ENCODE measurements around the gene DACT1.

- TF ChIP-seq EHMT2 (IDR thresholded peaks at IDR 0.05; ENCODE audit: low read depth) (no peak), CTCF (IDR thresholded peaks at IDR 0.05) (no peak), HDAC2 (IDR thresholded peaks at IDR 0.05) (no peak), POLR2A (IDR thresholded peaks at IDR 0.05; ENCODE audit: low read length) (no peak), USF2 (IDR thresholded peaks at IDR 0.05) (no peak), JUNB (IDR thresholded peaks at IDR 0.05) (no peak), CEBPB (IDR thresholded peaks at IDR 0.05) (no peak), RARB (CRISPR knock-in tag; IDR thresholded peaks at IDR 0.05) (no peak), MYC (IDR thresholded peaks at IDR 0.05; ENCODE audit: borderline replicate concordance, low read length) (no peak), CHD2 (IDR thresholded peaks at IDR 0.05; ENCODE audit: low read length, partially characterized antibody) (no peak), NPAS2 (CRISPR knock-in tag; IDR thresholded peaks at IDR 0.05; ENCODE audit: borderline replicate concordance) (no peak), RFX5 (IDR thresholded peaks at IDR 0.05) (no peak)
- TF ChIP-seq, protein P1, sequence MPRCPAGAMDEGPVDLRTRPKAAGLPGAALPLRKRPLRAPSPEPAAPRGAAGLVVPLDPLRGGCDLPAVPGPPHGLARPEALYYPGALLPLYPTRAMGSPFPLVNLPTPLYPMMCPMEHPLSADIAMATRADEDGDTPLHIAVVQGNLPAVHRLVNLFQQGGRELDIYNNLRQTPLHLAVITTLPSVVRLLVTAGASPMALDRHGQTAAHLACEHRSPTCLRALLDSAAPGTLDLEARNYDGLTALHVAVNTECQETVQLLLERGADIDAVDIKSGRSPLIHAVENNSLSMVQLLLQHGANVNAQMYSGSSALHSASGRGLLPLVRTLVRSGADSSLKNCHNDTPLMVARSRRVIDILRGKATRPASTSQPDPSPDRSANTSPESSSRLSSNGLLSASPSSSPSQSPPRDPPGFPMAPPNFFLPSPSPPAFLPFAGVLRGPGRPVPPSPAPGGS (IDR thresholded peaks at IDR 0.05), result no peak
- TF ChIP-seq, protein P2, sequence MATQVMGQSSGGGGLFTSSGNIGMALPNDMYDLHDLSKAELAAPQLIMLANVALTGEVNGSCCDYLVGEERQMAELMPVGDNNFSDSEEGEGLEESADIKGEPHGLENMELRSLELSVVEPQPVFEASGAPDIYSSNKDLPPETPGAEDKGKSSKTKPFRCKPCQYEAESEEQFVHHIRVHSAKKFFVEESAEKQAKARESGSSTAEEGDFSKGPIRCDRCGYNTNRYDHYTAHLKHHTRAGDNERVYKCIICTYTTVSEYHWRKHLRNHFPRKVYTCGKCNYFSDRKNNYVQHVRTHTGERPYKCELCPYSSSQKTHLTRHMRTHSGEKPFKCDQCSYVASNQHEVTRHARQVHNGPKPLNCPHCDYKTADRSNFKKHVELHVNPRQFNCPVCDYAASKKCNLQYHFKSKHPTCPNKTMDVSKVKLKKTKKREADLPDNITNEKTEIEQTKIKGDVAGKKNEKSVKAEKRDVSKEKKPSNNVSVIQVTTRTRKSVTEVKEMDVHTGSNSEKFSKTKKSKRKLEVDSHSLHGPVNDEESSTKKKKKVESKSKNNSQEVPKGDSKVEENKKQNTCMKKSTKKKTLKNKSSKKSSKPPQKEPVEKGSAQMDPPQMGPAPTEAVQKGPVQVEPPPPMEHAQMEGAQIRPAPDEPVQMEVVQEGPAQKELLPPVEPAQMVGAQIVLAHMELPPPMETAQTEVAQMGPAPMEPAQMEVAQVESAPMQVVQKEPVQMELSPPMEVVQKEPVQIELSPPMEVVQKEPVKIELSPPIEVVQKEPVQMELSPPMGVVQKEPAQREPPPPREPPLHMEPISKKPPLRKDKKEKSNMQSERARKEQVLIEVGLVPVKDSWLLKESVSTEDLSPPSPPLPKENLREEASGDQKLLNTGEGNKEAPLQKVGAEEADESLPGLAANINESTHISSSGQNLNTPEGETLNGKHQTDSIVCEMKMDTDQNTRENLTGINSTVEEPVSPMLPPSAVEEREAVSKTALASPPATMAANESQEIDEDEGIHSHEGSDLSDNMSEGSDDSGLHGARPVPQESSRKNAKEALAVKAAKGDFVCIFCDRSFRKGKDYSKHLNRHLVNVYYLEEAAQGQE (IDR thresholded peaks at IDR 0.05), result no peak
Measured at GRCh38 chr14:58635091-58635830, 2.5 kb upstream of the DACT1 start.
